ENCODE data around the gene RPL3.
"Not testable (repeated sequence)": the region's sequence is repeated elsewhere in the genome, so short reads cannot be mapped to it uniquely, and the experiment has no call there.

Gene RPL3

GRCh38 chr22:39360674-39361413, 41.4 kb upstream of the RPL3 start:
- DNase-seq (ENCODE audit: low read depth, low spot score): no peak
- no peak for TF ChIP-seq CTCF (IDR thresholded peaks at IDR 0.05; ENCODE audit: insufficient read depth, low read length, missing control alignments)
- no peak overlapping the region for H3K4me3 ChIP-seq (ENCODE audit: low read depth, low read length)
- CTCF ChIA-PET: no interaction called here
- POLR2A ChIA-PET: no interaction called here

GRCh38 chr22:39360242-39360641, 40.8 kb upstream of the RPL3 start:
- ChIA-PET CTCF (interaction anchor here (1.2 kb wide), 1 partner anchor 11 kb away, joined by 3 read pairs; no protein-coding TSS in a partner anchor), POLR2A (no interaction called here)
- TF ChIP-seq CTCF (IDR thresholded peaks at IDR 0.05; ENCODE audit: insufficient read depth, low read length, missing control alignments): no peak

GRCh38 chr22:39359659-39360195, 40.3 kb upstream of the RPL3 start:
- TF ChIP-seq CTCF (IDR thresholded peaks at IDR 0.05; ENCODE audit: insufficient read depth, low read length, missing control alignments): no peak
- no peak for DNase-seq (ENCODE audit: low read depth, low spot score)
- H3K4me3 ChIP-seq (ENCODE audit: low read depth, low read length): no peak overlapping the region
- CTCF ChIA-PET: interaction anchor here (1.0 to 1.2 kb wide), 2 partner anchors 11 to 40 kb away, joined by 3 read pairs; partner anchors contain the start of gene TAB1
- POLR2A ChIA-PET: no interaction called here

More at GRCh38 chr22:39360242-39360641, 40.8 kb upstream of the RPL3 start:
- DNase-seq (ENCODE audit: low read depth, low spot score): no peak
- no peak overlapping the region for H3K4me3 ChIP-seq (ENCODE audit: low read depth, low read length)

GRCh38 chr22:39358197-39358596, 38.8 kb upstream of the RPL3 start:
- DNase-seq (ENCODE audit: low read depth, low spot score); H3K4me3 ChIP-seq (ENCODE audit: low read depth, low read length); POLR2A ChIA-PET: not testable (repeated sequence)
- CTCF ChIA-PET: interaction anchor here (0.7 kb wide), 1 partner anchor 9 kb away, joined by 3 read pairs; the partner anchor contains the start of gene SYNGR1

- H3K4me3 ChIP-seq (ENCODE audit: low read depth, low read length); POLR2A ChIA-PET; DNase-seq (ENCODE audit: low read depth, low spot score): not testable (repeated sequence)
- CTCF ChIA-PET: interaction anchor here (0.7 kb wide), 1 partner anchor 8 kb away, joined by 3 read pairs; the partner anchor contains the start of gene SYNGR1
Observed at GRCh38 chr22:39357110-39358108, 38.0 kb upstream of the RPL3 start.

- DNase-seq (ENCODE audit: low read depth, low spot score): no peak
- H3K4me3 ChIP-seq (ENCODE audit: low read depth, low read length): no peak overlapping the region
- CTCF ChIA-PET: no interaction called here
- POLR2A ChIA-PET: interaction anchor here (0.6 kb wide), 1 partner anchor 23 kb away, joined by 3 read pairs; no protein-coding TSS in a partner anchor
- no peak for TF ChIP-seq CTCF (IDR thresholded peaks at IDR 0.05; ENCODE audit: insufficient read depth, low read length, missing control alignments)
Observed at GRCh38 chr22:39356464-39356863, 37.0 kb upstream of the RPL3 start.

GRCh38 chr22:39355805-39356204, 36.4 kb upstream of the RPL3 start:
- POLR2A ChIA-PET; DNase-seq (ENCODE audit: low read depth, low spot score); H3K4me3 ChIP-seq (ENCODE audit: low read depth, low read length): not testable (repeated sequence)
- CTCF ChIA-PET: interaction anchor here (1.2 to 6.2 kb wide), 3 partner anchors 9 to 13 kb away, joined by 4 to 40 read pairs (median 9); no protein-coding TSS in a partner anchor
